CD4-positive, alpha-beta T cell treated with Interleukin-17A for 1 hour (primary cell): ENCODE measurements around the gene ALPP.
"Not testable (repeated sequence)": the region's sequence is repeated elsewhere in the genome, so short reads cannot be mapped to it uniquely, and the experiment has no call there.

Source experiments
- DNase-seq: peaks from one replicate; pipeline ENCODE4 v3.0.0-alpha.2; 2020

The ALPP gene

GRCh38 chr2:232341061-232341738 lies 37.4 kb upstream of the ALPP start:
- DNase-seq: no peak

GRCh38 chr2:232341739-232342126 lies 36.8 kb upstream of the ALPP start:
- no peak for DNase-seq

GRCh38 chr2:232342635-232343565 lies 35.7 kb upstream of the ALPP start:
- DNase-seq: no peak

- DNase-seq: no peak
Measured at GRCh38 chr2:232343821-232344220, 34.7 kb upstream of the ALPP start.

- no peak for DNase-seq
Measured at GRCh38 chr2:232345251-232345650, 33.3 kb upstream of the ALPP start.

GRCh38 chr2:232347369-232347768 lies 31.2 kb upstream of the ALPP start:
- DNase-seq: no peak

- DNase-seq: no peak
Measured at GRCh38 chr2:232348936-232349335, 29.6 kb upstream of the ALPP start.

- DNase-seq: no peak
Measured at GRCh38 chr2:232349546-232349945, 29.0 kb upstream of the ALPP start.

- no peak for DNase-seq
Measured at GRCh38 chr2:232349946-232350635, 28.5 kb upstream of the ALPP start.

- DNase-seq: no peak
Measured at GRCh38 chr2:232350804-232351685, 27.5 kb upstream of the ALPP start.

GRCh38 chr2:232351686-232352510 lies 26.7 kb upstream of the ALPP start:
- no peak for DNase-seq

- DNase-seq: no peak
Measured at GRCh38 chr2:232352511-232353091, 25.9 kb upstream of the ALPP start.

GRCh38 chr2:232353096-232353495 lies 25.5 kb upstream of the ALPP start:
- DNase-seq: no peak

- no peak for DNase-seq
Measured at GRCh38 chr2:232353660-232354059, 24.9 kb upstream of the ALPP start.

- no peak for DNase-seq
Measured at GRCh38 chr2:232354069-232354468, 24.5 kb upstream of the ALPP start.

GRCh38 chr2:232361646-232362045 lies 16.9 kb upstream of the ALPP start:
- DNase-seq: no peak

- no peak for DNase-seq
Measured at GRCh38 chr2:232362174-232362900, 16.2 kb upstream of the ALPP start.

GRCh38 chr2:232363064-232363783 lies 15.3 kb upstream of the ALPP start:
- not testable (repeated sequence) for DNase-seq

- peak; percentile 29 for DNase-seq
Measured at GRCh38 chr2:232363784-232364615, 14.6 kb upstream of the ALPP start.
